ENCODE results near the gene RTRAF. TPM values are rescaled to one million over a fixed set of nuclear protein-coding genes. Genes with fewer than 3 reads are reported as not detected.

Gene RTRAF
- total RNA-seq, 2 donors from 2014 or later = 157 to 181 TPM

GRCh38 chr14:52018970-52019369 lies 29.6 kb downstream of the RTRAF start:
- Histone ChIP-seq H3K27ac (peak overlapping the region; percentile 45), H3K27me3 (no peaks in the 10 kb centered on the region), H3K9ac (ENCODE audit: low read depth in 2 of 2, low read length in 2 of 2) (peak overlapping the region in 1 of 2 donors; percentile 29), H3K36me3 (no peaks in the 10 kb centered on the region), H3K9me3 (no peaks in the 10 kb centered on the region), H3K4me3 (no peak overlapping the region), H3K4me1 (peaks cover 3% of the 10 kb centered on the region)
- intact Hi-C loops (cut with DNase I) = no loop called here
- DNase-seq = no peak
- TF ChIP-seq, protein P1, sequence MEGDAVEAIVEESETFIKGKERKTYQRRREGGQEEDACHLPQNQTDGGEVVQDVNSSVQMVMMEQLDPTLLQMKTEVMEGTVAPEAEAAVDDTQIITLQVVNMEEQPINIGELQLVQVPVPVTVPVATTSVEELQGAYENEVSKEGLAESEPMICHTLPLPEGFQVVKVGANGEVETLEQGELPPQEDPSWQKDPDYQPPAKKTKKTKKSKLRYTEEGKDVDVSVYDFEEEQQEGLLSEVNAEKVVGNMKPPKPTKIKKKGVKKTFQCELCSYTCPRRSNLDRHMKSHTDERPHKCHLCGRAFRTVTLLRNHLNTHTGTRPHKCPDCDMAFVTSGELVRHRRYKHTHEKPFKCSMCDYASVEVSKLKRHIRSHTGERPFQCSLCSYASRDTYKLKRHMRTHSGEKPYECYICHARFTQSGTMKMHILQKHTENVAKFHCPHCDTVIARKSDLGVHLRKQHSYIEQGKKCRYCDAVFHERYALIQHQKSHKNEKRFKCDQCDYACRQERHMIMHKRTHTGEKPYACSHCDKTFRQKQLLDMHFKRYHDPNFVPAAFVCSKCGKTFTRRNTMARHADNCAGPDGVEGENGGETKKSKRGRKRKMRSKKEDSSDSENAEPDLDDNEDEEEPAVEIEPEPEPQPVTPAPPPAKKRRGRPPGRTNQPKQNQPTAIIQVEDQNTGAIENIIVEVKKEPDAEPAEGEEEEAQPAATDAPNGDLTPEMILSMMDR (IDR thresholded peaks at IDR 0.05) = no peak

GRCh38 chr14:52020161-52020714 lies 30.9 kb downstream of the RTRAF start:
- H3K36me3 ChIP-seq = no peaks in the 10 kb centered on the region
- TF ChIP-seq, protein P1 (IDR thresholded peaks at IDR 0.05) = no peak
- peak overlapping the region; percentile 45 for H3K27ac ChIP-seq
- H3K27me3 ChIP-seq = no peaks in the 10 kb centered on the region
- H3K9me3 ChIP-seq = no peaks in the 10 kb centered on the region
- DNase-seq = no peak
- H3K9ac ChIP-seq (ENCODE audit: low read depth in 2 of 2, low read length in 2 of 2) = peak overlapping the region in 1 of 2 donors; percentile 71
- peaks cover 3% of the 10 kb centered on the region for H3K4me1 ChIP-seq
- intact Hi-C loops (cut with DNase I) = no loop called here
- H3K4me3 ChIP-seq = no peak overlapping the region

DNA sequence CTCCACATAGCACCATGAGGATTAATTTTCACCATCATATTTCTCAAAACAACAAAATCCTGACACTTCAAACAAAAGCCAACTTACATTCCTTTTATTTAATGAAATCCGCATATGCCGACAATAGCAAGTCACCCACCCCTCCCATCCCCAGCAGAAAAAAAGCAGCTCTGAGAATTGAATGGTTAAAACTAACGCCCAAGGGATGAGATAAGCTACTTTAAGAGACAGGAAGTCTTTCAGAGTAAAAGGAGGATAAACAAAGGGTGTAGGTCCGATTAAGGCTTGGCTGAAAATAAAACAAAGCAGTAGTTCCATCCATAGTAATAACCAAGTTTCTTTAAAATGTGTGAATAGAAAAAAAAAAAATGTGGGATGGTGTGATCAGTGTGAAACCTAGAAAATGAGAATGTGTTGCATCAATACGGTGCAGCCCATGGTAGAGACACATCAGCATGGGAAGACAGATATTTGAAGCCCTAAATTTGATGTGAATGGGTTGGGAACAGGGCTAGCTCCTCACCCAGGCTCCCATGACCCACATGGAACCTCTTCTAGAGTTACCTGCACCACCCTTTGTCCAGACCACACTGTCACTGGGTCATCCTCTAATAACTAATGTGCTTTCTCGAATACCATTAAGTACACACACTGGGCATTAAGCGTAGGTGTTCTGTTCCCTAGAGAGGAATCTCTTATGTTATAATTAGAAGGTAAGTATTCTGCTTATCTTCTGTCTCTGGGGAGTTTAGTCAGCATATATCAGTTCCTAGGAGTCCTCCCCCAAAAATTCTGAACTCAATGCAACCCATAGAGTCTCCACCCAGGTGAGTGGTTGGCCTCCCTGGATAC lies 31.7 kb downstream of the RTRAF start:
- TF ChIP-seq, protein P1 (IDR thresholded peaks at IDR 0.05) = no peak
- H3K4me3 ChIP-seq = no peak overlapping the region
- peak; percentile 56 for DNase-seq
- H3K36me3 ChIP-seq = no peaks in the 10 kb centered on the region
- peaks cover 3% of the 10 kb centered on the region for H3K4me1 ChIP-seq
- H3K9me3 ChIP-seq = no peaks in the 10 kb centered on the region
- peak overlapping the region; percentile 45 for H3K27ac ChIP-seq
- intact Hi-C loops (cut with DNase I) = no loop called here
- peak overlapping the region in 1 of 2 donors; percentile 22 for H3K9ac ChIP-seq (ENCODE audit: low read depth in 2 of 2, low read length in 2 of 2)
- H3K27me3 ChIP-seq = no peaks in the 10 kb centered on the region

DNA sequence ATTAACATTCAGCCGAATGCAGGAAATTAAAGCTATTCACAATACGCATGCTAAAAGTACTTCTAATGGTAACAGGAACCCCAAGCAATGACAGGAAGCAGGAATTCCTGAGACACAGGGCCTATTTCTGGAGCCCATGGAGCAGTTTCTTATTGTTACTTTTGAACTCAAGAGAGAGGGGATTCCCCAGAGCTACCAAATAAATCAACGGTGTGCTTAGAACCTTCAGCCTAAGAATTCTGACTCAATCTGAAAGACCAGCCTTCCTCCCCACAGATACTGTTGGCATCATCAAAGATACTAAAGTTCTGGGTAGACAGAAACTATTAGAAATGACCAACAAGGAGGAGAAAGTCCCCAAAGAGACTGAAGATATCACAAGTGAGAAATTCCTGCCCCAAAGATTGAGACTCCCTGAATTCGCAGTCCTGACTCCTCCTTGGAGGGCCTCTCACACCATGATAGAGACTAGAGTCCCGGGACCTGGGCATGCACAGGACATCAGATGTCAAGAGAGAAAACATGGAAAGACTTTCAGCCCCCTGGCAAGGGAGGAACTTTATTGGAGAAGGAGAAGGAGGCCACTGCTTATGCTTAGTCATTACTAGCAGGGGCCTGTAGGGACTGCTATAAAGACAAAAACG lies 32.7 kb downstream of the RTRAF start:
- TF ChIP-seq, protein P1 (IDR thresholded peaks at IDR 0.05) = no peak
- intact Hi-C loops (cut with DNase I) = no loop called here
- Histone ChIP-seq H3K9me3 (no peaks in the 10 kb centered on the region), H3K4me1 (peaks cover 3% of the 10 kb centered on the region), H3K36me3 (no peaks in the 10 kb centered on the region), H3K4me3 (no peak overlapping the region), H3K9ac (ENCODE audit: low read depth in 2 of 2, low read length in 2 of 2) (no peak overlapping the region), H3K27me3 (no peaks in the 10 kb centered on the region), H3K27ac (no peak overlapping the region)
- no peak for DNase-seq

DNA sequence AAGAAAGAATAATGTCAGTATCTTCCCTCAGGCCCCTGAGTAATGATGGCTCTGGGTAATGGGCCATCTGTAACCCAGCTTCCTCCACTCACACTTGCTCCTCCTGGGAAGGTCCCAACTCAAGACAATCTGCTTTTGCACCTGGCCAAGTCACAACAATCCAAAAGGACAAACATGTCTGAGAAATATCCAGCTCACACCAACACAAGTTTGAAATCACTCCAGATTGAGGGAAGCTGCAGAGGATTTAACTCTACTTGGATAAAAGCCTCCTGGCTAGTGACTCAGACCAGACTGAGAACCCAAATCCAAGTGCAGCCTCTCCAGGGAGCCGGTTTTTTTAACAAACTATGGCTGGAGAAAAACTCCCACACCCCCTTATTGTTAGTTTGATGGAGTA lies 34.2 kb downstream of the RTRAF start:
- Histone ChIP-seq H3K4me3 (no peak overlapping the region), H3K36me3 (no peaks in the 10 kb centered on the region), H3K9ac (ENCODE audit: low read depth in 2 of 2, low read length in 2 of 2) (no peak overlapping the region), H3K9me3 (no peaks in the 10 kb centered on the region), H3K4me1 (peaks cover 3% of the 10 kb centered on the region), H3K27me3 (no peaks in the 10 kb centered on the region), H3K27ac (no peak overlapping the region)
- intact Hi-C loops (cut with DNase I) = no loop called here
- TF ChIP-seq, protein P1 (IDR thresholded peaks at IDR 0.05) = no peak
- DNase-seq = no peak
